Adrenal gland (tissue), 12 donors: ENCODE measurements around the gene ARHGAP23. TPM values are rescaled to one million over a fixed set of nuclear protein-coding genes. Genes with fewer than 3 reads are reported as not detected.
A peak's percentile ranks its signal among the peaks of the same experiment; 100 is the strongest.
"Not testable (repeated sequence)": the region's sequence is repeated elsewhere in the genome, so short reads cannot be mapped to it uniquely, and the experiment has no call there.

Experiments used
- DNase-seq, 7 donors: peaks; one replicate each; pipeline ENCODE4 v3.0.0-alpha.2; 2019 to 2020
- H3K27ac ChIP-seq, 5 donors: fragments of 200-600 bp; sonication (generic) in 4 of 5; 1 replicate in 3 of 5; 2 replicates in 2 of 5; pipeline versions ENCODE4 v1.5.1 to v1.8.0; 2016 to 2020; ENCODE audit warnings: mild to moderate bottlenecking in 1 of 5
- H3K27me3 ChIP-seq: fragments of 200-600 bp; 2 replicates; pipeline ENCODE4 v1.8.0; 2021
- H3K36me3 ChIP-seq, 2 donors: fragments of 200-600 bp; replicated peaks in 1 of 2; 1 replicate in 1 of 2; 2 replicates in 1 of 2; pipeline versions ENCODE4 v1.5.1 to v1.8.0; 2018 to 2022
- H3K4me1 ChIP-seq, 2 donors: fragments of 200-600 bp; replicated peaks in 1 of 2; 1 replicate in 1 of 2; 2 replicates in 1 of 2; pipeline versions ENCODE4 v1.5.1 to v1.8.0; 2018 to 2021
- H3K4me3 ChIP-seq, 4 donors: fragments of 200-600 bp; sonication (generic) in 3 of 4; one replicate each; pipeline ENCODE4 v1.5.1; 2016 to 2018
- H3K9me3 ChIP-seq, 3 donors: fragments of 200-600 bp; sonication (generic) in 1 of 3; replicated peaks in 1 of 3; 1 replicate in 2 of 3; 2 replicates in 1 of 3; pipeline versions ENCODE4 v1.5.1 to v1.8.0; 2016 to 2021
- CTCF ChIP-seq, 6 experiments: fragments of 450-650 bp in 4 of 6; fragments of 200-600 bp in 2 of 6; sonication (generic) in 1 of 6; IDR thresholded peaks; 1 replicate in 5 of 6; 2 replicates in 1 of 6; pipeline versions ENCODE4 v1.5.1 to v1.8.0; 2016 to 2021; ENCODE audit warnings: antibody characterized with exemption in 6 of 6, mild to moderate bottlenecking in 2 of 6, moderate library complexity in 1 of 6
- POLR2A ChIP-seq, 2 donors: fragments of 450-650 bp; IDR thresholded peaks; one replicate each; pipeline ENCODE4 v1.6.1; 2017; ENCODE audit warnings: antibody characterized with exemption in 2 of 2, mild to moderate bottlenecking in 2 of 2, moderate library complexity in 1 of 2
- WGBS, 4 donors: extraction: QIAGEN DNeasy Blood & Tissue Kit in 2 of 4; methylation state at CpG; one replicate each; pipeline versions ENCODE4 v1.1.5 to v1.1.7; 2013 to 2017; 5-methylcytosine and 5-hydroxymethylcytosine counted together
- intact Hi-C, 2 donors: fragments of 100-400 bp; cut with DNase I; formaldehyde crosslinking; loops; one replicate each; pipeline versions ENCODE4 v1.14.1 to v1.15.0; 2022 to 2023
- polyA plus RNA-seq, 3 donors: library from polyadenylated mRNA; stranded (reverse); fragments of 200-250 nt in 2 of 3; fragments of 350-450 nt in 1 of 3; fragmentation: Illumina TruSeq in 1 of 3; extraction: RNeasy Lipid Tissue Mini Kit (QIAGEN cat#74804) in 1 of 3; gene quantifications; one replicate each; pipeline ENCODE4 v1.2.3, GENCODE V29; 2013 to 2014
- total RNA-seq, 9 donors: library from RNA; depleted of rRNA in 4 of 9; stranded (reverse); fragments of >200 nt in 4 of 9; fragments of 120-200 nt in 1 of 9; fragmentation: NEBNext Ultra II Directional in 1 of 9; extraction: Animal tissue kit (Norgen Biotek cat#: 25700) in 1 of 9; gene quantifications; one replicate each; pipeline versions ENCODE4 v1.1.0 to v1.2.4, GENCODE V29; 2013 to 2023
- donor health status: healthy with polysubstance abuse.
- donor health status: Bipolar disorder and iron deficiency.
- donor health status: DM: yes; HTN: yes; CAD: no.
- donor health status: DM: no; HTN: no; CAD: no.
- donor health status: DM: no; HTN: no; CAD: no.
- donor health status: DM: yes; HTN: yes; CAD: no.

Gene ARHGAP23
- total and polyA plus RNA-seq, 12 donors, result 4.4 to 71.9 (median 26.4) TPM

GRCh38 chr17:38465391-38466345 is 37.4 kb downstream of the ARHGAP23 start:
- Histone ChIP-seq H3K4me3 (peak overlapping the region in 1 of 4 donors; percentile 38), H3K36me3 (peaks cover 0 to 28% of the 10 kb centered on the region in 2 donors), H3K9me3 (no peaks in the 10 kb centered on the region), H3K4me1 (peaks cover 34 to 56% of the 10 kb centered on the region in 2 donors), H3K27me3 (no peaks in the 10 kb centered on the region), H3K27ac (peak overlapping the region; percentile 91 to 99 (median 95))
- 53 to 69% (median 66%) methylated on average over 14 to 23 of the region's 23 CpGs for WGBS, 4 donors
- DNase-seq, result peak; percentile 73 to 94 (median 91)
- TF ChIP-seq POLR2A (IDR thresholded peaks at IDR 0.05) (peak in 1 of 2 donors; percentile 22), CTCF (IDR thresholded peaks at IDR 0.05) (no peak)
- intact Hi-C loops, result no loop called here

GRCh38 chr17:38466346-38467315 is 38.4 kb downstream of the ARHGAP23 start:
- 76 to 89% (median 87%) methylated on average over 7 to 57 of the region's 57 CpGs for WGBS, 4 donors
- intact Hi-C loops, result no loop called here
- peak overlapping the region in 1 of 5 donors; percentile 99 for H3K27ac ChIP-seq
- TF ChIP-seq POLR2A (IDR thresholded peaks at IDR 0.05), result no peak
- TF ChIP-seq CTCF (IDR thresholded peaks at IDR 0.05), result no peak
- peaks cover 34 to 56% of the 10 kb centered on the region in 2 donors for H3K4me1 ChIP-seq
- H3K9me3 ChIP-seq, result no peaks in the 10 kb centered on the region
- DNase-seq, result no peak
- H3K4me3 ChIP-seq, result no peak overlapping the region
- H3K36me3 ChIP-seq, result peaks cover 0 to 36% of the 10 kb centered on the region in 2 donors
- no peaks in the 10 kb centered on the region for H3K27me3 ChIP-seq

GRCh38 chr17:38467491-38467890 is 39.2 kb downstream of the ARHGAP23 start:
- Histone ChIP-seq H3K27ac (no peak overlapping the region), H3K36me3 (peaks cover 0 to 36% of the 10 kb centered on the region in 2 donors), H3K9me3 (no peaks in the 10 kb centered on the region), H3K4me3 (no peak overlapping the region), H3K27me3 (no peaks in the 10 kb centered on the region), H3K4me1 (peaks cover 34 to 55% of the 10 kb centered on the region in 2 donors)
- WGBS, 4 donors, result 0 to 58% (median 24%) methylated on average over 1 of the region's 1 CpG
- intact Hi-C loops, result no loop called here
- DNase-seq, result no peak
- TF ChIP-seq POLR2A (IDR thresholded peaks at IDR 0.05) (no peak), CTCF (IDR thresholded peaks at IDR 0.05) (no peak)

DNA sequence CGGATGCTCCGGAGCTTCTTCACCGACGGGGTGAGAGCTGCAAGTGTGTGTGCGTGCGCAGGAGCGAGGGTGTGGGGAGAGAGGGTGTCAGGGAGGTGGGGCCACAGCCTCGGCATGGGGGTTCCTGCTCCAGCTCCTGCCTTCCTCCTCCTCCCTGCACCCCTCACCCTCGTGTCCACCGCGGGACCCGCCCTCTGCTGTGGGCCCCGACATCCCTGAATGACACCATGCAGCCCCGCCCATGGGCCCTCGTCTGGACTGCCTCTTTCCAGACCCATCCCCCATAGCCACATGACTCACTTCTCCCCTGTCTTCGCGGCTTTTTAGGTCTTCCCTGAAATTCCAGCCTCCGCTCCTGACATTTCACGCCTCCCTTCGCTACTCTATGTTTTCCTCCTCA is 41.6 kb downstream of the ARHGAP23 start:
- intact Hi-C loops, result no loop called here
- H3K9me3 ChIP-seq, result no peaks in the 10 kb centered on the region
- H3K36me3 ChIP-seq, result peaks cover 0 to 28% of the 10 kb centered on the region in 2 donors
- WGBS, 4 donors, result 70 to 84% (median 77%) methylated on average over 19 to 20 of the region's 20 CpGs
- H3K4me3 ChIP-seq, result no peak overlapping the region
- H3K27ac ChIP-seq, result no peak overlapping the region
- DNase-seq, result no peak
- peaks cover 11 to 31% of the 10 kb centered on the region in 2 donors for H3K4me1 ChIP-seq
- TF ChIP-seq POLR2A (IDR thresholded peaks at IDR 0.05) (no peak), CTCF (IDR thresholded peaks at IDR 0.05) (no peak)
- no peaks in the 10 kb centered on the region for H3K27me3 ChIP-seq

- peaks cover 0 to 17% of the 10 kb centered on the region in 2 donors for H3K4me1 ChIP-seq
- DNase-seq, H3K27me3 ChIP-seq, H3K4me3 ChIP-seq, intact Hi-C loops, H3K27ac ChIP-seq, H3K9me3 ChIP-seq: not testable (repeated sequence)
- peaks cover 0 to 27% of the 10 kb centered on the region in 2 donors for H3K36me3 ChIP-seq
- WGBS, 4 donors, result 71 to 79% (median 77%) methylated on average over 8 of the region's 8 CpGs
These were observed 43.0 kb downstream of the ARHGAP23 start for GRCh38 chr17:38471253-38471652.
